HEK293T (cell line): ENCODE data around the gene C11orf68.

Experiments
- BHLHE40 ChIP-seq: fragments of 450-650 bp; IDR thresholded peaks from 2 replicates; pipeline ENCODE4 v1.6.1; 2016; ENCODE audit warnings: mild to moderate bottlenecking, moderate library complexity, borderline replicate concordance
- NFRKB ChIP-seq: fragments of 450-650 bp; IDR thresholded peaks from 2 replicates; pipeline ENCODE4 v1.6.1; 2016; ENCODE audit warnings: mild to moderate bottlenecking, moderate library complexity
- SP1 ChIP-seq: fragments of 450-650 bp; IDR thresholded peaks from 2 replicates; pipeline ENCODE4 v1.6.1; 2017
- TARDBP ChIP-seq: fragments of 450-650 bp; IDR thresholded peaks from 2 replicates; pipeline ENCODE4 v1.6.1; 2016

- no peak for TF ChIP-seq BHLHE40
- TF ChIP-seq SP1 = no peak
- TF ChIP-seq NFRKB = no peak
- TF ChIP-seq TARDBP = no peak
Observed at GRCh38 chr11:65919141-65919572, 295 bp upstream of the C11orf68 start, which contains the start of gene DRAP1.
